Activated CD4-positive, alpha-beta T cell treated with anti-CD3 and anti-CD28 coated beads, Interleukin-2, amount 10 ng/mL, durations not matched to agents 24 days and 14 days (primary cell): ENCODE data around the gene RFC2. TPM values are rescaled to one million over a fixed set of nuclear protein-coding genes. Genes with fewer than 3 reads are reported as not detected.

Experiments used
- DNase-seq: peaks from one replicate; pipeline ENCODE4 v3.0.0; 2022
- H3K27ac Mint-ChIP-seq: one replicate; pipeline ENCODE4 v1.8.0; 2022; ENCODE audit warnings: mild to moderate bottlenecking, mixed read lengths
- H3K27me3 Mint-ChIP-seq: one replicate; pipeline ENCODE4 v1.8.0; 2022; ENCODE audit warnings: mixed read lengths
- H3K36me3 Mint-ChIP-seq: one replicate; pipeline ENCODE4 v1.8.0; 2022; ENCODE audit warnings: low read depth, mild to moderate bottlenecking, mixed read lengths
- H3K4me1 Mint-ChIP-seq: one replicate; pipeline ENCODE4 v1.8.0; 2021; ENCODE audit warnings: mixed read lengths
- H3K4me3 Mint-ChIP-seq: one replicate; pipeline ENCODE4 v1.8.0; 2022; ENCODE audit warnings: mild to moderate bottlenecking, moderate library complexity, mixed read lengths
- H3K9me3 Mint-ChIP-seq: one replicate; pipeline ENCODE4 v1.8.0; 2021; ENCODE audit warnings: mixed read lengths
- intact Hi-C: fragments of 100-400 bp; cut with micrococcal nuclease; formaldehyde crosslinking; loops from one replicate; pipeline ENCODE4 v1.15.1; 2023
- total RNA-seq: library from RNA; stranded (reverse); gene quantifications from 2 replicates; pipeline ENCODE4 v1.2.3, GENCODE V29; 2022

The RFC2 gene
- total RNA-seq, 1 donor from 2014 or later = 88.0 TPM

GRCh38 chr7:74289018-74289658 lies 34.9 kb upstream of the RFC2 start, which contains the start of gene CLIP2:
TSS of gene CLIP2 (plus strand) at chr7:74289407. CDS start at chr7:74317547, 28,140 bp downstream.
- Mint-ChIP-seq H3K27ac (peak within 1 kb of the TSS; percentile 68), H3K9me3 (no peaks in the 10 kb centered on the region), H3K4me3 (peak within 1 kb of the TSS; percentile 79), H3K36me3 (no peaks in the 10 kb centered on the region), H3K27me3 (peaks cover 31% of the 10 kb centered on the region), H3K4me1 (peaks cover 17% of the 10 kb centered on the region)
- intact Hi-C loops = no loop called here
- peak; percentile 90 for DNase-seq

GRCh38 chr7:74288034-74288881 lies 34.1 kb upstream of the RFC2 start:
- Mint-ChIP-seq H3K9me3 (no peaks in the 10 kb centered on the region), H3K4me1 (peaks cover 17% of the 10 kb centered on the region), H3K4me3 (peak overlapping the region; percentile 79), H3K27me3 (peaks cover 31% of the 10 kb centered on the region), H3K36me3 (no peaks in the 10 kb centered on the region), H3K27ac (peak overlapping the region; percentile 68)
- no peak for DNase-seq
- intact Hi-C loops = loop anchor here (1.0 kb wide), 1 partner anchor 18 kb away; no protein-coding TSS in a partner anchor

- H3K4me1 Mint-ChIP-seq = peaks cover 17% of the 10 kb centered on the region
- intact Hi-C loops = loop anchor here (1.0 kb wide), 1 partner anchor 17 kb away; no protein-coding TSS in a partner anchor
Measured at GRCh38 chr7:74287303-74288033, 33.3 kb upstream of the RFC2 start.

GRCh38 chr7:74286131-74286530 lies 31.9 kb upstream of the RFC2 start:
- Mint-ChIP-seq H3K36me3 (no peaks in the 10 kb centered on the region), H3K4me1 (peaks cover 17% of the 10 kb centered on the region), H3K9me3 (no peaks in the 10 kb centered on the region), H3K27me3 (peaks cover 24% of the 10 kb centered on the region), H3K27ac (no peak overlapping the region), H3K4me3 (no peak overlapping the region)
- no peak for DNase-seq
- intact Hi-C loops = no loop called here

More at GRCh38 chr7:74287303-74288033, 33.3 kb upstream of the RFC2 start:
- Mint-ChIP-seq H3K27me3 (peaks cover 31% of the 10 kb centered on the region), H3K4me3 (no peak overlapping the region), H3K27ac (no peak overlapping the region), H3K36me3 (no peaks in the 10 kb centered on the region), H3K9me3 (no peaks in the 10 kb centered on the region)
- DNase-seq = no peak

- intact Hi-C loops = no loop called here
- no peak for DNase-seq
- Mint-ChIP-seq H3K27ac (no peak overlapping the region), H3K4me1 (peaks cover 13% of the 10 kb centered on the region), H3K9me3 (no peaks in the 10 kb centered on the region), H3K4me3 (no peak overlapping the region), H3K27me3 (peaks cover 15% of the 10 kb centered on the region), H3K36me3 (no peaks in the 10 kb centered on the region)
Measured at GRCh38 chr7:74284781-74285259, 30.6 kb upstream of the RFC2 start.

GRCh38 chr7:74283858-74284447 lies 29.8 kb upstream of the RFC2 start:
- no peak overlapping the region for H3K27ac Mint-ChIP-seq
- H3K36me3 Mint-ChIP-seq = no peaks in the 10 kb centered on the region
- peaks cover 16% of the 10 kb centered on the region for H3K4me1 Mint-ChIP-seq
- H3K9me3 Mint-ChIP-seq = no peaks in the 10 kb centered on the region
- no peak overlapping the region for H3K4me3 Mint-ChIP-seq
- peaks cover 14% of the 10 kb centered on the region for H3K27me3 Mint-ChIP-seq
- DNase-seq = no peak
- intact Hi-C loops = no loop called here

GRCh38 chr7:74282748-74283459 lies 28.7 kb upstream of the RFC2 start:
- no peak for DNase-seq
- no peak overlapping the region for H3K27ac Mint-ChIP-seq
- intact Hi-C loops = no loop called here
- H3K4me3 Mint-ChIP-seq = no peak overlapping the region
- peaks cover 10% of the 10 kb centered on the region for H3K27me3 Mint-ChIP-seq
- no peaks in the 10 kb centered on the region for H3K36me3 Mint-ChIP-seq
- H3K4me1 Mint-ChIP-seq = peaks cover 7% of the 10 kb centered on the region
- no peaks in the 10 kb centered on the region for H3K9me3 Mint-ChIP-seq

- intact Hi-C loops = no loop called here
- no peak overlapping the region for H3K4me3 Mint-ChIP-seq
- no peak overlapping the region for H3K27ac Mint-ChIP-seq
- no peaks in the 10 kb centered on the region for H3K36me3 Mint-ChIP-seq
- no peak for DNase-seq
- H3K9me3 Mint-ChIP-seq = no peaks in the 10 kb centered on the region
- H3K27me3 Mint-ChIP-seq = peaks cover 3% of the 10 kb centered on the region
- peaks cover 7% of the 10 kb centered on the region for H3K4me1 Mint-ChIP-seq
Measured at GRCh38 chr7:74280985-74281384, 26.8 kb upstream of the RFC2 start.

GRCh38 chr7:74277636-74278035 lies 23.4 kb upstream of the RFC2 start:
- Mint-ChIP-seq H3K9me3 (no peaks in the 10 kb centered on the region), H3K27ac (no peak overlapping the region), H3K27me3 (peaks cover 3% of the 10 kb centered on the region), H3K36me3 (no peaks in the 10 kb centered on the region), H3K4me3 (no peak overlapping the region), H3K4me1 (peaks cover 7% of the 10 kb centered on the region)
- intact Hi-C loops = no loop called here
- DNase-seq = no peak

- Mint-ChIP-seq H3K27ac (no peak overlapping the region), H3K36me3 (no peaks in the 10 kb centered on the region), H3K27me3 (peaks cover 3% of the 10 kb centered on the region), H3K9me3 (no peaks in the 10 kb centered on the region), H3K4me1 (peaks cover 15% of the 10 kb centered on the region), H3K4me3 (no peak overlapping the region)
- intact Hi-C loops = no loop called here
- no peak for DNase-seq
Measured at GRCh38 chr7:74275401-74275881, 21.2 kb upstream of the RFC2 start.

- no peak overlapping the region for H3K4me3 Mint-ChIP-seq
- DNase-seq = no peak
- intact Hi-C loops = no loop called here
- H3K4me1 Mint-ChIP-seq = peaks cover 10% of the 10 kb centered on the region
- H3K36me3 Mint-ChIP-seq = no peaks in the 10 kb centered on the region
- no peaks in the 10 kb centered on the region for H3K9me3 Mint-ChIP-seq
- peaks cover 6% of the 10 kb centered on the region for H3K27me3 Mint-ChIP-seq
- peak overlapping the region; percentile 35 for H3K27ac Mint-ChIP-seq
Measured at GRCh38 chr7:74272305-74273038, 18.3 kb upstream of the RFC2 start.

- Mint-ChIP-seq H3K9me3 (no peaks in the 10 kb centered on the region), H3K4me3 (no peak overlapping the region), H3K27ac (no peak overlapping the region), H3K36me3 (no peaks in the 10 kb centered on the region), H3K4me1 (peaks cover 10% of the 10 kb centered on the region), H3K27me3 (peaks cover 6% of the 10 kb centered on the region)
- intact Hi-C loops = no loop called here
- no peak for DNase-seq
Measured at GRCh38 chr7:74271742-74272141, 17.5 kb upstream of the RFC2 start.
